ENCODE results near the gene WDFY2. TPM values are rescaled to one million over a fixed set of nuclear protein-coding genes. Genes with fewer than 3 reads are reported as not detected.

The WDFY2 gene
- 1 to 10 TPM; 3.4 to 9.6 (median 6.6) TPM for total RNA-seq
- long read RNA-seq, donor 1, full-length matches to known transcripts = 7 of 17 reads
- long read RNA-seq, donor 1, partial matches to known transcripts = 5 of 17 reads
- long read RNA-seq, donor 1, other reads (novel, unspliced or antisense) = 5 of 17 reads
- long read RNA-seq, donor 2, full-length matches to known transcripts = 4 of 5 reads
- long read RNA-seq, donor 2, partial matches to known transcripts = 0 of 5 reads
- long read RNA-seq, donor 2, other reads (novel, unspliced or antisense) = 1 of 5 reads

GRCh38 chr13:51583875-51584730 is at the start of gene WDFY2:
WDFY2 (plus strand) TSS chr13:51584462; CDS start chr13:51584688, 226 bp downstream.
- Histone ChIP-seq H3K36me3 (ENCODE audit: low read depth) (no peaks in the 10 kb centered on the region), H3K9me3 (no peaks in the 10 kb centered on the region), H3K4me3 (peak within 1 kb of the TSS; percentile 62), H3K4me1 (ENCODE audit: low read depth) (peaks cover 9% of the 10 kb centered on the region)
- ATAC-seq = peak; percentile 94
- intact Hi-C loops (cut with DNase I, micrococcal nuclease) = loop anchor here (10.0 kb wide), 1 partner anchor 129 kb away; the partner anchor contains the start of gene INTS6 (in 2 of the 2)
- peak; percentile 100 for DNase-seq
- TF ChIP-seq CTCF (IDR thresholded peaks at IDR 0.05) = no peak

GRCh38 chr13:51538591-51539179 is 45.6 kb upstream of the WDFY2 start:
- DNase-seq (no peak), ATAC-seq (no peak)
- Histone ChIP-seq H3K4me3 (no peak overlapping the region), H3K9me3 (no peaks in the 10 kb centered on the region), H3K4me1 (ENCODE audit: low read depth) (peaks cover 5% of the 10 kb centered on the region), H3K36me3 (ENCODE audit: low read depth) (no peaks in the 10 kb centered on the region)
- no peak for TF ChIP-seq CTCF (IDR thresholded peaks at IDR 0.05)
- intact Hi-C loops (cut with DNase I, micrococcal nuclease) = no loop called here

- Histone ChIP-seq H3K36me3 (ENCODE audit: low read depth) (no peaks in the 10 kb centered on the region), H3K4me3 (no peak overlapping the region), H3K9me3 (no peaks in the 10 kb centered on the region), H3K4me1 (ENCODE audit: low read depth) (peaks cover 5% of the 10 kb centered on the region)
- DNase-seq (no peak), ATAC-seq (no peak)
- no peak for TF ChIP-seq CTCF (IDR thresholded peaks at IDR 0.05)
- intact Hi-C loops (cut with DNase I, micrococcal nuclease) = no loop called here
Measured at GRCh38 chr13:51539887-51540286, 44.4 kb upstream of the WDFY2 start.

GRCh38 chr13:51541037-51541436 is 43.2 kb upstream of the WDFY2 start:
- H3K4me1 ChIP-seq (ENCODE audit: low read depth) = peaks cover 5% of the 10 kb centered on the region
- ATAC-seq = no peak
- no peak for TF ChIP-seq CTCF (IDR thresholded peaks at IDR 0.05)
- H3K9me3 ChIP-seq = no peaks in the 10 kb centered on the region
- no peak for DNase-seq
- no peaks in the 10 kb centered on the region for H3K36me3 ChIP-seq (ENCODE audit: low read depth)
- intact Hi-C loops (cut with DNase I, micrococcal nuclease) = no loop called here
- no peak overlapping the region for H3K4me3 ChIP-seq

- H3K4me1 ChIP-seq (ENCODE audit: low read depth) = peaks cover 5% of the 10 kb centered on the region
- no peak for ATAC-seq
Measured at GRCh38 chr13:51541809-51542258, 42.4 kb upstream of the WDFY2 start.

More at GRCh38 chr13:51541809-51542258, 42.4 kb upstream of the WDFY2 start:
- peak in 2 of 3 donors; percentile 43 to 44 for DNase-seq
- TF ChIP-seq CTCF (IDR thresholded peaks at IDR 0.05) = no peak
- H3K36me3 ChIP-seq (ENCODE audit: low read depth) = no peaks in the 10 kb centered on the region
- intact Hi-C loops (cut with DNase I, micrococcal nuclease) = no loop called here
- H3K9me3 ChIP-seq = no peaks in the 10 kb centered on the region
- no peak overlapping the region for H3K4me3 ChIP-seq
